ENCODE data around the gene METRNL.

DNA sequence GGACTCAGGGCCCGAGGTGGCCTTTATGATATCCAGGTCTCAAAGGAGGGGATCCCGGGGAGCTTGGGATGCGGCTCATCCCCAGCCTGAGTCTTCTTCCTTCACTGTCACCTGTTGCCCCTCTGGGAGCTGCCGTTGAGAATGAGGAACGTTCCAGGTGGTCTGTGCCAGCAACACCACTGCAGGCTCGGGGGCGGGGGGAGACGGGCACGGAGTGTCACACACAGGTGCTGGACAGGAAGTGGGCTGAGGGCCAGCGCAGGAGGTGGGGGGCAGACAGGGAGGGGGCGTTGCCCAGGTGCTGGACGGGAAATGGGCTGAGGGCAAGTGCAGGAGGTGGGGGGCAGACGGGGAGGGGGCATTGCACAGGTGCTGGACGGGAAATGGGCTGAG lies 28.2 kb downstream of the METRNL start:
- TF ChIP-seq, protein P1, sequence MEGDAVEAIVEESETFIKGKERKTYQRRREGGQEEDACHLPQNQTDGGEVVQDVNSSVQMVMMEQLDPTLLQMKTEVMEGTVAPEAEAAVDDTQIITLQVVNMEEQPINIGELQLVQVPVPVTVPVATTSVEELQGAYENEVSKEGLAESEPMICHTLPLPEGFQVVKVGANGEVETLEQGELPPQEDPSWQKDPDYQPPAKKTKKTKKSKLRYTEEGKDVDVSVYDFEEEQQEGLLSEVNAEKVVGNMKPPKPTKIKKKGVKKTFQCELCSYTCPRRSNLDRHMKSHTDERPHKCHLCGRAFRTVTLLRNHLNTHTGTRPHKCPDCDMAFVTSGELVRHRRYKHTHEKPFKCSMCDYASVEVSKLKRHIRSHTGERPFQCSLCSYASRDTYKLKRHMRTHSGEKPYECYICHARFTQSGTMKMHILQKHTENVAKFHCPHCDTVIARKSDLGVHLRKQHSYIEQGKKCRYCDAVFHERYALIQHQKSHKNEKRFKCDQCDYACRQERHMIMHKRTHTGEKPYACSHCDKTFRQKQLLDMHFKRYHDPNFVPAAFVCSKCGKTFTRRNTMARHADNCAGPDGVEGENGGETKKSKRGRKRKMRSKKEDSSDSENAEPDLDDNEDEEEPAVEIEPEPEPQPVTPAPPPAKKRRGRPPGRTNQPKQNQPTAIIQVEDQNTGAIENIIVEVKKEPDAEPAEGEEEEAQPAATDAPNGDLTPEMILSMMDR (IDR thresholded peaks at IDR 0.05), result no peak
- TF ChIP-seq POLR2A (IDR thresholded peaks at IDR 0.05), result no peak

Measured in uterus (tissue), 2 donors.